Natural killer cell treated with Interleukin-12 subunit alpha and Interleukin-12 subunit beta and Interleukin-15 and Interleukin-18, amount 100 ng/mL, for 72 hours (primary cell): ENCODE data around the gene SIGLEC7. TPM values are rescaled to one million over a fixed set of nuclear protein-coding genes. Genes with fewer than 3 reads are reported as not detected.

ENCODE experiments used
- ATAC-seq, 2 donors: fragments of 150-1000 bp; cut with Tn5 transposase in 1 of 2; sonication (Bioruptor Pico), chemical (Tn5 transposase) in 1 of 2; 2 replicates each; pipeline ENCODE4 v1.10.0; 2021
- DNase-seq: peaks from one replicate; pipeline ENCODE4 v3.0.0; 2022; ENCODE audit warnings: low spot score
- H3K27ac Mint-ChIP-seq, 2 donors: 1 replicate in 1 of 2; 2 replicates in 1 of 2; pipeline ENCODE4 v1.8.0; 2022; ENCODE audit warnings: mixed read lengths in 2 of 2, mild to moderate bottlenecking in 1 of 2, moderate library complexity in 1 of 2
- H3K27me3 Mint-ChIP-seq, 2 donors: 1 replicate in 1 of 2; 2 replicates in 1 of 2; pipeline ENCODE4 v1.8.0; 2022; ENCODE audit warnings: mixed read lengths in 2 of 2
- H3K36me3 Mint-ChIP-seq: one replicate; pipeline ENCODE4 v1.8.0; 2022; ENCODE audit warnings: mixed read lengths
- H3K4me1 Mint-ChIP-seq, 2 donors: 1 replicate in 1 of 2; 2 replicates in 1 of 2; pipeline ENCODE4 v1.8.0; 2022; ENCODE audit warnings: low read depth in 2 of 2, mixed read lengths in 2 of 2, mild to moderate bottlenecking in 1 of 2
- H3K4me3 Mint-ChIP-seq: one replicate; pipeline ENCODE4 v1.8.0; 2022; ENCODE audit warnings: mixed read lengths
- H3K9me3 Mint-ChIP-seq: 2 replicates; pipeline ENCODE4 v1.8.0; 2022; ENCODE audit warnings: mixed read lengths
- total RNA-seq, 2 donors: library from RNA; stranded (reverse); gene quantifications; one replicate each; pipeline ENCODE4 v1.2.3, GENCODE V29; 2022

Gene SIGLEC7
- total RNA-seq, 2 donors from 2014 or later, result 7.9 to 8.7 TPM

DNA sequence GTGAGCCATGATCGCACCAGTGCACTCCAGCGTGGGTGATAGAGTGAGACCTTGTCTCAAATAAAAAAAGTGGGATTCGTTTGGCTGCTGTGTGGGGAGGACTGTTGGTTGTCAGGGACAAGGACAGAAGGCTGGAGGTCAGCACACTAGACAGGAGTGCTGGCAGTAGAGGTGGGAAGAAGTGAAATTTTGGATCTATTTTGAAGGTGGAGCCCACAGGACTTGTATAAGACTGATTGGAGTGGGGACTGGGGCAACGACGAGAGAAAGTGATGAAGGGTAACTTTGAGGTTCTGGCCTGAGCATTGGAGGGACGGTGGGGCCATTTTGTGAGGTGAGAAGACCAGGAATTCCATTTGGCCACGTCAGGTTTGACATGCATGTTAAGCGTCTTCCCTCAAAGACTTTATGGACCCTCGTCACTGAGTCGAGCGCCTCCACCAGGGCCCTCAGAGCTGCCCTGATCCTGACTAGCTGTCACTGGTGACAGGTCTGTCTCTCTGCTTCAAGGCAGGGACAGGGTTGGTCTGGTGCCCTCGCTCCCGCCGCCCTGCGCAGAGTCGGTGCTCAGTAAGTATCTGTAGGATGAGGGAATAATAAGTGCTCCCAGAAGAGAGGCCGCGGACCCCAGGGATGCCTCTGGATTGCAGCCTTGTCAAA lies 34.6 kb upstream of the SIGLEC7 start:
- Mint-ChIP-seq H3K4me1 (peaks cover 40 to 42% of the 10 kb centered on the region in 2 donors), H3K9me3 (no peaks in the 10 kb centered on the region), H3K4me3 (peak overlapping the region; percentile 91), H3K36me3 (peaks cover 14% of the 10 kb centered on the region), H3K27me3 (no peaks in the 10 kb centered on the region), H3K27ac (peak overlapping the region; percentile 80 to 96)
- ATAC-seq (no peak), DNase-seq (no peak)

DNA sequence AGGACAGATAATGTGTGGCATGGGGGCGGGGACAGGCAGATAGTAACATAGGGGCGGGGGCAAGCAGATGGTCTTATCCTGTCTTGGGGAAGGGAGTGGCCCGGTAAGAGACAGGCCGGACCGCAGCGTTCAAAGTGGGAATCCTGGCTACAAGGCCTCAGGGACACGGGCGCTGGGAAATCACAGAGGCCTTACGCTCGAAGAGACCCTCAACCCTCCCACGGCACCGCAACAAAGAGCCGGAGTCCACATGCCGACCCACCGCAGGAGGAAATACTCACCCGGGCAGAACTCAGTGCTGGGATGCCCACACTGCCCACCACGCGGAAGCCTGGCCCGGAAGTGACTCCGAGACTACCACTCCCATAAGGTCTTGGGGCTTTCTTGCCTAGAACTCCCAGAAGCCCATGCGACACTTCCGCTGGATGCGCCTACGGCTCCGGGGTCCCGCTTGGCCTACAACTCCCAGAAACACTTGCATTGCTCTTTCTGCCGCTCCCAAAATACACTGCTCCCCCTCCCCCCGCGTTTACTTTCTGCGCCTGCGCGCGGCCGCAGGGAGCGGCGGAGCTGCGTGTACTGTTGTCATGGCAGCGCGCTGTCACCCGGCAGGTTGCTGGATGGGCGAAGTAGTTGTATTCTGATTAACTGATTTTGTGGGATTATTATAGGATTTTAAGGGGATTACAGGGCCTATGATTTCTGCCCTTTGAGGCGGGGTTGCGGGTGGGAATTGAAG lies 33.9 kb upstream of the SIGLEC7 start, which contains the start of gene CTU1:
Gene CTU1 (minus strand): TSS at position 344 of the 739 bp plus-strand sequence. CDS start 3,840 bp downstream, outside the sequence.
- Mint-ChIP-seq H3K27ac (peak within 1 kb of the TSS; percentile 80 to 96), H3K36me3 (peaks cover 10% of the 10 kb centered on the region), H3K27me3 (no peaks in the 10 kb centered on the region), H3K4me3 (peak within 1 kb of the TSS; percentile 91), H3K4me1 (peaks cover 36 to 39% of the 10 kb centered on the region in 2 donors), H3K9me3 (no peaks in the 10 kb centered on the region)
- DNase-seq (peak; percentile 99), ATAC-seq (peak; percentile 98 to 99)

- Mint-ChIP-seq H3K27me3 (no peaks in the 10 kb centered on the region), H3K4me3 (peak overlapping the region; percentile 91), H3K36me3 (peaks cover 10% of the 10 kb centered on the region), H3K9me3 (no peaks in the 10 kb centered on the region), H3K4me1 (peaks cover 38 to 39% of the 10 kb centered on the region in 2 donors), H3K27ac (peak overlapping the region; percentile 80 to 96)
- DNase-seq (no peak), ATAC-seq (peak; percentile 43 to 66)
Observed at GRCh38 chr19:51108805-51109146, 33.3 kb upstream of the SIGLEC7 start.

DNA sequence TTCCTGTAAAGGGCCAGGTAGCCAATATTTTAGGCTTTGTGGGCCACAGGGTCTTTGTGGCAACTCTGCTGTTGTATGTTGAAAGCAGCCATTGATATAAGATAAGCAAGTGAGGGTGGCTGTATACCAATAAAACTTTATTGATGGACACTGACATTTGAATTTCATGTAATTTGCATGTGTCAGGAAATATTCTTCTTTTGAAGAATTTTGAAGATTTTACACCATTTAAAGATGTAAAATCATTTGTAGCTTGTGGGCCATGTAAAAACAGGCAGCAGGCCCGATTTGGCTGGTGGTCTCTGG lies 31.5 kb upstream of the SIGLEC7 start:
- DNase-seq, result no peak
- peaks cover 5% of the 10 kb centered on the region for H3K36me3 Mint-ChIP-seq
- H3K9me3 Mint-ChIP-seq, result no peaks in the 10 kb centered on the region

GRCh38 chr19:51111606-51112005 lies 30.5 kb upstream of the SIGLEC7 start:
- Mint-ChIP-seq H3K36me3 (peaks cover 5% of the 10 kb centered on the region), H3K27ac (no peak overlapping the region), H3K4me3 (no peak overlapping the region), H3K9me3 (no peaks in the 10 kb centered on the region), H3K4me1 (peaks cover 39 to 50% of the 10 kb centered on the region in 2 donors), H3K27me3 (no peaks in the 10 kb centered on the region)
- DNase-seq (peak; percentile 15), ATAC-seq (no peak)

More for the DNA sequence above, 31.5 kb upstream of the SIGLEC7 start:
- no peak for ATAC-seq
- no peaks in the 10 kb centered on the region for H3K27me3 Mint-ChIP-seq
- H3K4me1 Mint-ChIP-seq, result peaks cover 35 to 51% of the 10 kb centered on the region in 2 donors
- H3K27ac Mint-ChIP-seq, result no peak overlapping the region
- no peak overlapping the region for H3K4me3 Mint-ChIP-seq

DNA sequence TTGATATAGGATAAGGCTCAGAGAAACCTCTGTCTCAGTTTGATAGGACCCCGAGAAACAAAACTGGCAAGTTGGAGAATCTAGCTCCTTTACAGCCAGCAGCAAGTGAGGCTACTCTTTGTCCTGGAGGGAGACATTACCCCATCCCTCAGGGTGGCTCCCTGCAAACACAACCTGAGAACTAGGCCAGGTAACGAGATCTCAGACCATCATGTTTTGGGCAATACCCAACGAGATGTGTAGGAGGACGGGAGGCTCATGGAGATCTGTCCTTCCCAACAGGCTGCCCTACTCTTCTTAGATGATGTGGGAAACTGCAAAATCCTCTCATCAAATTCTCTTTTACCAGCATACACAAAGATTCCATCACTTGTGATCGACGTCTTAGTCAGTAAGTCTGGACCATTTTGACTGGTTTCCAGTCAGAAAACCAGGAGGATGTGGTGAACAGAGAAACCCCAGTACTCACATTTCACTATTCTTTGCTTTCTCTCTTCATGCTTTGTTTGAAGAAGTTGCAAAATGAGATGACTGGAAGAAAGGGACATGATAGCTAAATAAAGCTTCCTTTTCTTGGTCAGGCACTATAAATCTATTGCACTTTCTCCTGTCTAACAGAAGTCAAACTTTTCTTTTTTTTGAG lies 27.9 kb upstream of the SIGLEC7 start:
- peak overlapping the region; percentile 27 to 48 for H3K27ac Mint-ChIP-seq
- peaks cover 35% of the 10 kb centered on the region in 2 donors for H3K4me1 Mint-ChIP-seq
- H3K4me3 Mint-ChIP-seq, result peak overlapping the region; percentile 16
- ATAC-seq (peak; percentile 87 to 90), DNase-seq (peak; percentile 41)
- no peaks in the 10 kb centered on the region for H3K9me3 Mint-ChIP-seq
- no peaks in the 10 kb centered on the region for H3K36me3 Mint-ChIP-seq
- no peaks in the 10 kb centered on the region for H3K27me3 Mint-ChIP-seq

- ATAC-seq, result peak in 1 of 2 donors; percentile 19
- peak; percentile 32 for DNase-seq
Observed at GRCh38 chr19:51116736-51117286, 25.3 kb upstream of the SIGLEC7 start.

DNA sequence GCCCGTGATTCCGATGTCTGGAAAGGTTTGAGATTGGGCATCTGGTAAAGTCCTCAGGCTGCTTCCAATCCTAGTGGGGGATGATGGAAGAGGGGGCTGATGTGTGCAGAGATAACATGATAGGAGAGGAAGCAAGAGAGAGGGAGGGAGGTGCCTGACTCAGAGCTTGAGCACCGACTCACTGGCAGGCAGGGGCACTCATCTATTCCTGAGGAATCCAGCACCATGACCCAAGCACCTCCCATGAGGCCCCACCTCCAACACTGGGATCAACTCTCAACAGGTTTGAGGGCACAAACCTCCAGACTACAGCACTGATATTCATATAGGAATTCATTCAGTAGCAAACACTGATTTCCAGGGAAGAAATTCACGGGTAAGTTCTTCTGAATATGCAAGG lies 23.0 kb upstream of the SIGLEC7 start:
- H3K4me1 Mint-ChIP-seq, result peaks cover 57 to 60% of the 10 kb centered on the region in 2 donors
- no peak overlapping the region for H3K4me3 Mint-ChIP-seq
- H3K27ac Mint-ChIP-seq, result no peak overlapping the region
- H3K27me3 Mint-ChIP-seq, result no peaks in the 10 kb centered on the region
- no peaks in the 10 kb centered on the region for H3K36me3 Mint-ChIP-seq
- ATAC-seq (no peak), DNase-seq (no peak)
- H3K9me3 Mint-ChIP-seq, result no peaks in the 10 kb centered on the region

More at GRCh38 chr19:51116736-51117286, 25.3 kb upstream of the SIGLEC7 start:
- H3K4me1 Mint-ChIP-seq, result peaks cover 40 to 41% of the 10 kb centered on the region in 2 donors
- no peak overlapping the region for H3K27ac Mint-ChIP-seq
- H3K4me3 Mint-ChIP-seq, result no peak overlapping the region
- no peaks in the 10 kb centered on the region for H3K27me3 Mint-ChIP-seq
- H3K9me3 Mint-ChIP-seq, result no peaks in the 10 kb centered on the region
- H3K36me3 Mint-ChIP-seq, result no peaks in the 10 kb centered on the region

DNA sequence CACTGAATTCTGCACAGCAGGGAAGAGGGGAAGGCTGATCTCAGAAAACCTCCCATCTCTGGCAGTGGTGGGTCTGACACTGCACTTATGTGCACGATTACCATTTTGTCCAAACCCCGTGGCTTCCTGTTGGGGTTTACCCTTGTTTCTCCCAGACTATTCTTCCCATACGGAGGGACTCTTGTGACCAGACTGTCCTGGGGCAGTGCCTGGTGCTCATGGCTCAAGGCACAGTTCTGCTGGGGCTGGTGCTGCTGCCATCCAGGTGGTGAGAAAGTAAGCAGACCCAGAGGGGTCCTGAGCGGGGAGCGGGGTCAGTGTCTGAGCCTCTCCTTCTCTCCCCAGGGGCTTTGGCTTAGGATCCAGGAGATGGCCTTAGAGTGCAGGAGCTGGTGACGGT lies 22.5 kb upstream of the SIGLEC7 start:
- Mint-ChIP-seq H3K27me3 (no peaks in the 10 kb centered on the region), H3K4me1 (peaks cover 56 to 64% of the 10 kb centered on the region in 2 donors), H3K36me3 (no peaks in the 10 kb centered on the region), H3K27ac (peak overlapping the region in 1 of 2 donors; percentile 31), H3K9me3 (no peaks in the 10 kb centered on the region), H3K4me3 (no peak overlapping the region)
- ATAC-seq (no peak), DNase-seq (no peak)

GRCh38 chr19:51120160-51120559 lies 21.9 kb upstream of the SIGLEC7 start:
- Mint-ChIP-seq H3K4me3 (no peak overlapping the region), H3K9me3 (no peaks in the 10 kb centered on the region), H3K36me3 (no peaks in the 10 kb centered on the region), H3K4me1 (peaks cover 56 to 66% of the 10 kb centered on the region in 2 donors), H3K27ac (peak overlapping the region in 1 of 2 donors; percentile 31), H3K27me3 (no peaks in the 10 kb centered on the region)
- no peak for DNase-seq
- no peak for ATAC-seq

GRCh38 chr19:51121257-51121656 lies 20.8 kb upstream of the SIGLEC7 start:
- Mint-ChIP-seq H3K4me3 (peak overlapping the region; percentile 35), H3K9me3 (no peaks in the 10 kb centered on the region), H3K36me3 (no peaks in the 10 kb centered on the region), H3K27ac (no peak overlapping the region), H3K27me3 (no peaks in the 10 kb centered on the region), H3K4me1 (peaks cover 49 to 57% of the 10 kb centered on the region in 2 donors)
- ATAC-seq, result no peak
- peak; percentile 28 for DNase-seq

GRCh38 chr19:51122112-51122981 lies 19.8 kb upstream of the SIGLEC7 start:
- Mint-ChIP-seq H3K36me3 (no peaks in the 10 kb centered on the region), H3K9me3 (no peaks in the 10 kb centered on the region), H3K4me3 (peak overlapping the region; percentile 82), H3K27me3 (no peaks in the 10 kb centered on the region), H3K27ac (peak overlapping the region; percentile 61 to 69), H3K4me1 (peaks cover 53 to 57% of the 10 kb centered on the region in 2 donors)
- ATAC-seq, result peak; percentile 49 to 54
- DNase-seq, result peak; percentile 66

GRCh38 chr19:51123381-51123800 lies 18.7 kb upstream of the SIGLEC7 start:
- H3K4me1 Mint-ChIP-seq, result peaks cover 63% of the 10 kb centered on the region in 2 donors
- no peaks in the 10 kb centered on the region for H3K36me3 Mint-ChIP-seq
- H3K27ac Mint-ChIP-seq, result peak overlapping the region; percentile 69
- peak; percentile 76 to 83 for ATAC-seq
- DNase-seq, result peak; percentile 77
- peak overlapping the region; percentile 82 for H3K4me3 Mint-ChIP-seq
- no peaks in the 10 kb centered on the region for H3K27me3 Mint-ChIP-seq
- no peaks in the 10 kb centered on the region for H3K9me3 Mint-ChIP-seq
